ENCODE results near the gene ANKRD13D.

The ANKRD13D gene

GRCh38 chr11:67282876-67283371 is 6.2 kb upstream of the ANKRD13D start:
- Histone ChIP-seq H3K9me3 (ENCODE audit: control insufficient read depth in 1 of 2, low read length in 2 of 2) (no peaks in the 10 kb centered on the region), H3K4me3 (ENCODE audit: low read depth in 1 of 2, low read length in 2 of 2) (no peak overlapping the region), H3K36me3 (ENCODE audit: control insufficient read depth in 1 of 2, insufficient read depth in 2 of 2, low read length in 2 of 2) (peaks cover 44 to 74% of the 10 kb centered on the region in 2 donors), H3K27ac (ENCODE audit: low read length) (no peak overlapping the region), H3K4me1 (ENCODE audit: control insufficient read depth in 1 of 2, insufficient read depth in 2 of 2, low read length in 2 of 2) (peaks cover 12 to 31% of the 10 kb centered on the region in 2 donors), H3K27me3 (ENCODE audit: low read depth, low read length) (no peaks in the 10 kb centered on the region)

- peaks cover 11 to 28% of the 10 kb centered on the region in 2 donors for H3K4me1 ChIP-seq (ENCODE audit: control insufficient read depth in 1 of 2, insufficient read depth in 2 of 2, low read length in 2 of 2)
- no peaks in the 10 kb centered on the region for H3K27me3 ChIP-seq (ENCODE audit: low read depth, low read length)
- peaks cover 44 to 75% of the 10 kb centered on the region in 2 donors for H3K36me3 ChIP-seq (ENCODE audit: control insufficient read depth in 1 of 2, insufficient read depth in 2 of 2, low read length in 2 of 2)
- H3K9me3 ChIP-seq (ENCODE audit: control insufficient read depth in 1 of 2, low read length in 2 of 2), result no peaks in the 10 kb centered on the region
- H3K27ac ChIP-seq (ENCODE audit: low read length), result peak overlapping the region; percentile 45
- peak overlapping the region in 1 of 2 donors; percentile 14 for H3K4me3 ChIP-seq (ENCODE audit: low read depth in 1 of 2, low read length in 2 of 2)
Observed at GRCh38 chr11:67283481-67283963, 5.6 kb upstream of the ANKRD13D start.

- Histone ChIP-seq H3K27me3 (ENCODE audit: low read depth, low read length) (no peaks in the 10 kb centered on the region), H3K27ac (ENCODE audit: low read length) (no peak overlapping the region), H3K9me3 (ENCODE audit: control insufficient read depth in 1 of 2, low read length in 2 of 2) (no peaks in the 10 kb centered on the region), H3K4me3 (ENCODE audit: low read depth in 1 of 2, low read length in 2 of 2) (peak overlapping the region in 1 of 2 donors; percentile 29), H3K4me1 (ENCODE audit: control insufficient read depth in 1 of 2, insufficient read depth in 2 of 2, low read length in 2 of 2) (peaks cover 11 to 31% of the 10 kb centered on the region in 2 donors), H3K36me3 (ENCODE audit: control insufficient read depth in 1 of 2, insufficient read depth in 2 of 2, low read length in 2 of 2) (peaks cover 35 to 66% of the 10 kb centered on the region in 2 donors)
Observed at GRCh38 chr11:67284811-67285540, 4.1 kb upstream of the ANKRD13D start.

- Histone ChIP-seq H3K27me3 (ENCODE audit: low read depth, low read length) (no peaks in the 10 kb centered on the region), H3K4me3 (ENCODE audit: low read depth in 1 of 2, low read length in 2 of 2) (peak overlapping the region in 1 of 2 donors; percentile 29), H3K27ac (ENCODE audit: low read length) (peak overlapping the region; percentile 99), H3K36me3 (ENCODE audit: control insufficient read depth in 1 of 2, insufficient read depth in 2 of 2, low read length in 2 of 2) (peaks cover 27 to 58% of the 10 kb centered on the region in 2 donors), H3K9me3 (ENCODE audit: control insufficient read depth in 1 of 2, low read length in 2 of 2) (no peaks in the 10 kb centered on the region), H3K4me1 (ENCODE audit: control insufficient read depth in 1 of 2, insufficient read depth in 2 of 2, low read length in 2 of 2) (peaks cover 16 to 40% of the 10 kb centered on the region in 2 donors)
Observed at GRCh38 chr11:67285541-67286498, 3.3 kb upstream of the ANKRD13D start.

GRCh38 chr11:67286621-67287333 is 2.3 kb upstream of the ANKRD13D start:
- Histone ChIP-seq H3K9me3 (ENCODE audit: control insufficient read depth in 1 of 2, low read length in 2 of 2) (no peaks in the 10 kb centered on the region), H3K27me3 (ENCODE audit: low read depth, low read length) (no peaks in the 10 kb centered on the region), H3K27ac (ENCODE audit: low read length) (peak overlapping the region; percentile 99), H3K4me3 (ENCODE audit: low read depth in 1 of 2, low read length in 2 of 2) (peak overlapping the region in 1 of 2 donors; percentile 31), H3K4me1 (ENCODE audit: control insufficient read depth in 1 of 2, insufficient read depth in 2 of 2, low read length in 2 of 2) (peaks cover 16 to 48% of the 10 kb centered on the region in 2 donors), H3K36me3 (ENCODE audit: control insufficient read depth in 1 of 2, insufficient read depth in 2 of 2, low read length in 2 of 2) (peaks cover 23 to 54% of the 10 kb centered on the region in 2 donors)

GRCh38 chr11:67287355-67288197 is 1.5 kb upstream of the ANKRD13D start:
- peaks cover 21 to 53% of the 10 kb centered on the region in 2 donors for H3K36me3 ChIP-seq (ENCODE audit: control insufficient read depth in 1 of 2, insufficient read depth in 2 of 2, low read length in 2 of 2)
- H3K9me3 ChIP-seq (ENCODE audit: control insufficient read depth in 1 of 2, low read length in 2 of 2), result no peaks in the 10 kb centered on the region
- peak overlapping the region; percentile 99 for H3K27ac ChIP-seq (ENCODE audit: low read length)
- H3K4me3 ChIP-seq (ENCODE audit: low read depth in 1 of 2, low read length in 2 of 2), result peak overlapping the region; percentile 64 to 93
- H3K27me3 ChIP-seq (ENCODE audit: low read depth, low read length), result no peaks in the 10 kb centered on the region
- H3K4me1 ChIP-seq (ENCODE audit: control insufficient read depth in 1 of 2, insufficient read depth in 2 of 2, low read length in 2 of 2), result peaks cover 16 to 51% of the 10 kb centered on the region in 2 donors

- peaks cover 20 to 51% of the 10 kb centered on the region in 2 donors for H3K36me3 ChIP-seq (ENCODE audit: control insufficient read depth in 1 of 2, insufficient read depth in 2 of 2, low read length in 2 of 2)
- peak overlapping the region; percentile 64 to 93 for H3K4me3 ChIP-seq (ENCODE audit: low read depth in 1 of 2, low read length in 2 of 2)
Observed at GRCh38 chr11:67288198-67288451, 978 bp upstream of the ANKRD13D start.

GRCh38 chr11:67288452-67289225 is 464 bp upstream of the ANKRD13D start:
- H3K36me3 ChIP-seq (ENCODE audit: control insufficient read depth in 1 of 2, insufficient read depth in 2 of 2, low read length in 2 of 2), result peaks cover 16 to 46% of the 10 kb centered on the region in 2 donors
- no peaks in the 10 kb centered on the region for H3K27me3 ChIP-seq (ENCODE audit: low read depth, low read length)
- H3K4me1 ChIP-seq (ENCODE audit: control insufficient read depth in 1 of 2, insufficient read depth in 2 of 2, low read length in 2 of 2), result peaks cover 16 to 51% of the 10 kb centered on the region in 2 donors
- no peaks in the 10 kb centered on the region for H3K9me3 ChIP-seq (ENCODE audit: control insufficient read depth in 1 of 2, low read length in 2 of 2)
- H3K27ac ChIP-seq (ENCODE audit: low read length), result peak overlapping the region; percentile 99
- peak overlapping the region; percentile 64 to 93 for H3K4me3 ChIP-seq (ENCODE audit: low read depth in 1 of 2, low read length in 2 of 2)

More at GRCh38 chr11:67288198-67288451, 978 bp upstream of the ANKRD13D start:
- Histone ChIP-seq H3K9me3 (ENCODE audit: control insufficient read depth in 1 of 2, low read length in 2 of 2) (no peaks in the 10 kb centered on the region), H3K27me3 (ENCODE audit: low read depth, low read length) (no peaks in the 10 kb centered on the region), H3K4me1 (ENCODE audit: control insufficient read depth in 1 of 2, insufficient read depth in 2 of 2, low read length in 2 of 2) (peaks cover 16 to 50% of the 10 kb centered on the region in 2 donors), H3K27ac (ENCODE audit: low read length) (peak overlapping the region; percentile 99)

- Histone ChIP-seq H3K4me1 (ENCODE audit: control insufficient read depth in 1 of 2, insufficient read depth in 2 of 2, low read length in 2 of 2) (peaks cover 16 to 48% of the 10 kb centered on the region in 2 donors), H3K27me3 (ENCODE audit: low read depth, low read length) (no peaks in the 10 kb centered on the region), H3K4me3 (ENCODE audit: low read depth in 1 of 2, low read length in 2 of 2) (peak overlapping the region; percentile 61 to 74), H3K36me3 (ENCODE audit: control insufficient read depth in 1 of 2, insufficient read depth in 2 of 2, low read length in 2 of 2) (peaks cover 11 to 39% of the 10 kb centered on the region in 2 donors), H3K9me3 (ENCODE audit: control insufficient read depth in 1 of 2, low read length in 2 of 2) (no peaks in the 10 kb centered on the region), H3K27ac (ENCODE audit: low read length) (no peak overlapping the region)
Observed at GRCh38 chr11:67289651-67290479, 762 bp downstream of the ANKRD13D start.

Measured in muscle layer of duodenum (tissue), 2 donors.